ENCODE results near the gene KBTBD8. TPM values are rescaled to one million over a fixed set of nuclear protein-coding genes. Genes with fewer than 3 reads are reported as not detected.

KBTBD8 gene
- total and polyA plus RNA-seq, 2 of the 8 experiments (the other 6 are each of a cell fraction or from before 2014, with no cell fraction given) = 3.2 to 23.9 TPM

- H3K4me3 ChIP-seq (ENCODE audit: extremely low read depth in 1 of 4, insufficient read depth in 2 of 4, low read depth in 3 of 4, low read length in 4 of 4) = no peak overlapping the region
- H2BK120ac ChIP-seq (replicated peaks; ENCODE audit: low read depth, low read length) = no peak overlapping the region
- no peaks in the 10 kb centered on the region for H3K27me3 ChIP-seq (replicated peaks in 1 of 4; ENCODE audit: control insufficient read depth in 3 of 4, extremely low read depth in 1 of 4, insufficient read depth in 3 of 4, low read length in 3 of 4)
- H3K79me1 ChIP-seq (ENCODE audit: low read depth, low read length) = no peaks in the 10 kb centered on the region
- no peak overlapping the region for H3K18ac ChIP-seq (ENCODE audit: extremely low read depth, low read length)
- no peak overlapping the region for H2BK15ac ChIP-seq (ENCODE audit: low read length)
- WGBS, 2 experiments (ENCODE audit: extremely low coverage in 1 of 2, insufficient coverage in 1 of 2, insufficient read length in 1 of 2, insufficient replicate concordance in 2 of 2, low coverage in 1 of 2, low lambda C conversion rate in 2 of 2, missing lambda C conversion rate in 1 of 2) = 94% methylated on average over 2 of the region's 2 CpGs; no CpG with 5 or more reads in 1 of the 2 experiments
- no peaks in the 10 kb centered on the region for H3K9me3 ChIP-seq (ENCODE audit: insufficient read depth in 2 of 2, low read depth in 1 of 2, low read length in 1 of 2)
- DNase-seq (ENCODE audit: low read depth in 1 of 2, low spot score in 2 of 2) (no peak), FAIRE-seq (no peak)
- H3K14ac ChIP-seq (ENCODE audit: insufficient read length) = no peak overlapping the region
- no peak overlapping the region for H2BK5ac ChIP-seq (ENCODE audit: low read depth, low read length)
- no peak overlapping the region for H4K5ac ChIP-seq (ENCODE audit: insufficient read length, low read depth, low read length)
- H4K91ac ChIP-seq (replicated peaks; ENCODE audit: insufficient read length, low read length) = no peak overlapping the region
- H2AFZ ChIP-seq (ENCODE audit: low read length) = no peak overlapping the region
- no peaks in the 10 kb centered on the region for H3K23me2 ChIP-seq (ENCODE audit: low read depth, low read length)
- no peak overlapping the region for H3K4me2 ChIP-seq (ENCODE audit: insufficient read depth in 1 of 2, low read depth in 2 of 2, low read length in 2 of 2)
- no peak overlapping the region for H4K8ac ChIP-seq (ENCODE audit: extremely low read depth, insufficient read depth, low read length)
- H3K56ac ChIP-seq (replicated peaks; ENCODE audit: insufficient read length, low read depth, low read length) = no peak overlapping the region
- H4K20me1 ChIP-seq (replicated peaks in 1 of 2; ENCODE audit: control insufficient read depth in 1 of 2, insufficient read depth in 2 of 2, low read length in 2 of 2) = peaks cover 0 to 2% of the 10 kb centered on the region in 2 experiments
- H3K27ac ChIP-seq (ENCODE audit: low read depth, low read length) = no peak overlapping the region
- H3K23ac ChIP-seq (ENCODE audit: insufficient read length) = no peak overlapping the region
- peaks cover 0 to 9% (median 2%) of the 10 kb centered on the region in 4 experiments; a peak in 2 of 7 replicates for H3K4me1 ChIP-seq (replicated peaks in 1 of 4; ENCODE audit: control insufficient read depth in 3 of 4, insufficient read depth in 4 of 4, low read length in 3 of 4)
- H2BK12ac ChIP-seq (ENCODE audit: low read depth, low read length) = no peak overlapping the region
- CTCF ChIA-PET (ENCODE audit: partially characterized antibody) = interaction anchor here (1.3 to 3.0 kb wide), 2 partner anchors 18 to 36 kb away, joined by 4 to 11 read pairs; no protein-coding TSS in a partner anchor
- H2BK20ac ChIP-seq (ENCODE audit: low read length) = no peak overlapping the region
- H2AK5ac ChIP-seq (ENCODE audit: low read depth, low read length) = no peak overlapping the region
- no peak overlapping the region for H3K4ac ChIP-seq (replicated peaks; ENCODE audit: insufficient read length, low read depth, low read length)
- TF ChIP-seq RBBP5 (IDR thresholded peaks at IDR 0.05; ENCODE audit: borderline replicate concordance, low read depth, low read length) = no peak
- no peak for TF ChIP-seq TAF7 (optimal IDR thresholded peaks at IDR 0.05; ENCODE audit: borderline replicate concordance, low read depth, low read length)
- TF ChIP-seq MAFK (IDR thresholded peaks at IDR 0.05; ENCODE audit: low read depth, low read length) = 0 out of 2 replicates have a peak, but pooled peaks have one; percentile 15
- TF ChIP-seq SAP30 (IDR thresholded peaks at IDR 0.05; ENCODE audit: insufficient read depth, insufficient replicate concordance, low read length) = no peak
- peaks cover 0 to 31% of the 10 kb centered on the region in 2 experiments; a peak in 2 of 4 replicates for H3K79me2 ChIP-seq (ENCODE audit: control insufficient read depth in 1 of 2, insufficient read depth in 2 of 2, low read length in 2 of 2)
- H3K9ac ChIP-seq (replicated peaks in 1 of 4; ENCODE audit: extremely low read depth in 1 of 4, low read depth in 3 of 4, low read length in 3 of 4) = no peak overlapping the region
- POLR2A ChIA-PET (ENCODE audit: partially characterized antibody) = no interaction called here
- peaks cover 0 to 28% (median 11%) of the 10 kb centered on the region in 4 experiments; a peak in 5 of 8 replicates for H3K36me3 ChIP-seq (ENCODE audit: control insufficient read depth in 2 of 4, insufficient read depth in 4 of 4, low read length in 3 of 4)
These were observed 10.3 kb downstream of the KBTBD8 start for GRCh38 chr3:67008388-67008787.
